HepG2 (cell line): ENCODE results near the gene SPTSSB. TPM values are rescaled to one million over a fixed set of nuclear protein-coding genes. Genes with fewer than 3 reads are reported as not detected.

ENCODE experiments used
- ATAC-seq: fragments of 200-7000 bp; cut with Tn5 transposase; 3 replicates; pipeline ENCODE4 v1.9.1; 2020; ENCODE audit warnings: mild to moderate bottlenecking, moderate library complexity
- BruUV-seq: library from RNA; stranded (reverse); fragments of 400-500 nt; replicated peaks from 2 replicates; lab custom pipeline; 2021; lab: Mats Ljungman, UMichigan
- CTCF ChIA-PET: fragments of 300-600 bp; formaldehyde crosslinking; extraction: SDS; loops from one replicate; lab custom pipeline; 2021; ENCODE audit warnings: low total read pairs, inconsistent platforms, low intra/inter-chr PET ratio; lab: Yijun Ruan, JAX
- POLR2A ChIA-PET: fragments of 350-600 bp; sonication (Branson Sonifier 250); formaldehyde crosslinking; loops from one replicate; lab custom pipeline; 2020; ENCODE audit warnings: antibody characterized with exemption, inconsistent platforms; lab: Yijun Ruan, JAX
- DNase-seq: peaks from one replicate; pipeline ENCODE4 v3.0.0-alpha.2; 2015; ENCODE audit warnings: low spot score
- FAIRE-seq: peaks from 3 replicates; lab custom pipeline; 2011; peaks lifted over from hg19 to GRCh38; lab: Jason Lieb, UNC
- H2AFZ ChIP-seq: one replicate; pipeline ENCODE4 v1.6.1; 2011; ENCODE audit warnings: low read length, inconsistent platforms
- H3K27ac ChIP-seq: fragments of 300-600 bp; 3 replicates; pipeline ENCODE4 v1.8.0; 2011; ENCODE audit warnings: mixed run types, mild to moderate bottlenecking, mixed read lengths, low read length, inconsistent platforms; ENCODE audit not compliant: insufficient read depth; ENCODE audit errors: extremely low read length
- H3K27me3 ChIP-seq, 2 experiments: fragments of 200-600 bp in 1 of 2; 2 replicates in 1 of 2; 3 replicates in 1 of 2; pipeline versions ENCODE4 v1.6.0 to v1.8.0; 2011; ENCODE audit warnings: low read length in 2 of 2, mild to moderate bottlenecking in 2 of 2, moderate library complexity in 2 of 2, inconsistent platforms in 1 of 2; ENCODE audit not compliant: insufficient read depth in 2 of 2, control insufficient read depth in 1 of 2
- H3K36me3 ChIP-seq, 2 experiments: fragments of 200-600 bp in 1 of 2; replicated peaks in 1 of 2; 2 replicates in 1 of 2; 3 replicates in 1 of 2; pipeline versions ENCODE4 v1.5.1 to v1.8.0; 2011; ENCODE audit warnings: low read length in 2 of 2, inconsistent platforms in 1 of 2; ENCODE audit not compliant: insufficient read depth in 2 of 2, control insufficient read depth in 1 of 2
- H3K4me1 ChIP-seq: 2 replicates; pipeline ENCODE4 v1.5.1; 2012; ENCODE audit warnings: low read length, inconsistent platforms; ENCODE audit not compliant: insufficient read depth
- H3K4me2 ChIP-seq: 2 replicates; pipeline ENCODE4 v1.6.0; 2011; ENCODE audit warnings: low read depth, low read length, inconsistent platforms
- H3K4me3 ChIP-seq, 3 experiments: fragments of 200-600 bp in 1 of 3; sonication (generic), shearing (Covaris generic) in 1 of 3; replicated peaks in 1 of 3; 2 replicates each; pipeline ENCODE4 v1.5.1; 2011 to 2016; ENCODE audit warnings: low read length in 3 of 3, inconsistent platforms in 2 of 3, low read depth in 2 of 3, mild to moderate bottlenecking in 2 of 3, control low read depth in 1 of 3, mixed read lengths in 1 of 3; ENCODE audit not compliant: insufficient read depth in 1 of 3
- H3K79me2 ChIP-seq: one replicate; pipeline ENCODE4 v1.6.1; 2011; ENCODE audit warnings: low read length, inconsistent platforms; ENCODE audit not compliant: insufficient read depth
- H3K9ac ChIP-seq: 2 replicates; pipeline ENCODE4 v1.6.0; 2011; ENCODE audit warnings: mild to moderate bottlenecking, low read depth, low read length, inconsistent platforms; ENCODE audit not compliant: insufficient read depth
- H3K9me3 ChIP-seq: 2 replicates; pipeline ENCODE4 v1.5.1; 2012; ENCODE audit warnings: mild to moderate bottlenecking, low read length
- H4K20me1 ChIP-seq: 2 replicates; pipeline ENCODE4 v1.6.0; 2011; ENCODE audit warnings: inconsistent platforms, mild to moderate bottlenecking, low read length, moderate library complexity; ENCODE audit not compliant: insufficient read depth
- HMG20A ChIP-seq: IDR thresholded peaks from 2 replicates; pipeline ENCODE4 v1.6.1; 2016; ENCODE audit warnings: borderline replicate concordance
- RERE ChIP-seq: IDR thresholded peaks from 2 replicates; pipeline ENCODE4 v1.6.1; 2016; ENCODE audit warnings: low read depth, missing genetic modification reagents, missing compliant biosample characterization
- SALL1 ChIP-seq: sonication (generic); formaldehyde crosslinking; IDR thresholded peaks from 2 replicates; pipeline ENCODE4 v1.8.0; 2022; ENCODE audit warnings: mild to moderate bottlenecking, missing genetic modification reagents
- TCF7 ChIP-seq: sonication (generic); IDR thresholded peaks from 2 replicates; pipeline ENCODE4 v1.6.1; 2016; ENCODE audit warnings: antibody characterized with exemption, low read depth
- ZNF263 ChIP-seq: sonication (generic); formaldehyde crosslinking; IDR thresholded peaks from 2 replicates; pipeline ENCODE4 v1.4.0; 2020; ENCODE audit warnings: missing genetic modification reagents
- ZNF280D ChIP-seq: sonication (generic); formaldehyde crosslinking; IDR thresholded peaks from 2 replicates; pipeline ENCODE4 v1.5.1; 2020; ENCODE audit warnings: mild to moderate bottlenecking, missing genetic modification reagents
- ZNF563 ChIP-seq: sonication (generic); formaldehyde crosslinking; IDR thresholded peaks from 2 replicates; pipeline ENCODE4 v1.8.0; 2022; ENCODE audit warnings: mild to moderate bottlenecking, moderate library complexity, missing genetic modification reagents
- ZNF768 ChIP-seq: sonication (generic); formaldehyde crosslinking; IDR thresholded peaks from 2 replicates; pipeline ENCODE4 v1.4.0; 2020; ENCODE audit warnings: missing genetic modification reagents
- ZNF790 ChIP-seq: sonication (generic); formaldehyde crosslinking; IDR thresholded peaks from 2 replicates; pipeline ENCODE4 v1.8.0; 2022; ENCODE audit warnings: missing genetic modification reagents, mild to moderate bottlenecking, borderline replicate concordance
- ZZZ3 ChIP-seq: sonication (generic); formaldehyde crosslinking; IDR thresholded peaks from 2 replicates; pipeline ENCODE4 v1.4.0; 2020; ENCODE audit warnings: missing genetic modification reagents, mild to moderate bottlenecking, borderline replicate concordance
- WGBS: methylation state at CpG from one replicate; pipeline ENCODE4 v1.1.6; 2017; ENCODE audit warnings: low lambda C conversion rate; 5-methylcytosine and 5-hydroxymethylcytosine counted together
- in situ Hi-C: cut with HindIII; loops from 2 replicates; pipeline ENCODE4 v1.10.0; 2017; ENCODE audit warnings: low pct_unique_long_range_greater_than_20kb; ENCODE audit not compliant: extremely low pct_ligation_motif_present
- intact Hi-C: fragments of 100-400 bp; cut with micrococcal nuclease; formaldehyde crosslinking; loops from one replicate; pipeline ENCODE4 v1.10.0; 2022; ENCODE audit not compliant: unreplicated experiment
- polyA plus RNA-seq, 8 experiments: library from polyadenylated mRNA; depleted of rRNA in 3 of 8; stranded (reverse) in 7 of 8; unstranded in 1 of 8; fragments of >200 nt; fragmentation: Illumina TruSeq in 4 of 8; extraction: Trizol in 4 of 8; gene quantifications; 2 replicates each; pipeline versions ENCODE4 v1.2.1 to v1.2.3, GENCODE V29; 2011 to 2016; ENCODE audit warnings: low read depth in 4 of 8, missing spikeins in 1 of 8, mixed read lengths in 1 of 8; ENCODE audit not compliant: insufficient read depth in 1 of 8
- total RNA-seq, 5 experiments: library from RNA; depleted of rRNA; stranded (reverse); fragments of >200 nt; fragmentation: Illumina TruSeq; extraction: Trizol; gene quantifications; 2 replicates each; pipeline ENCODE4 v1.2.3, GENCODE V29; 2016; ENCODE audit warnings: low read depth in 1 of 5
- TF ChIP-seq, protein P1 (sequence below): sonication (generic); formaldehyde crosslinking; IDR thresholded peaks from 2 replicates; pipeline ENCODE4 v1.5.1; 2020; ENCODE audit warnings: mild to moderate bottlenecking, missing genetic modification reagents, borderline replicate concordance
- TF ChIP-seq, protein P2 (sequence below): sonication (generic); formaldehyde crosslinking; IDR thresholded peaks from 2 replicates; pipeline ENCODE4 v1.4.0; 2020; ENCODE audit warnings: low read depth, mild to moderate bottlenecking, missing genetic modification reagents

SPTSSB gene
- total and polyA plus RNA-seq, 2 of the 13 experiments (the other 11 are each of a cell fraction or from before 2014, with no cell fraction given), result 0.51 to 2.4 TPM

DNA sequence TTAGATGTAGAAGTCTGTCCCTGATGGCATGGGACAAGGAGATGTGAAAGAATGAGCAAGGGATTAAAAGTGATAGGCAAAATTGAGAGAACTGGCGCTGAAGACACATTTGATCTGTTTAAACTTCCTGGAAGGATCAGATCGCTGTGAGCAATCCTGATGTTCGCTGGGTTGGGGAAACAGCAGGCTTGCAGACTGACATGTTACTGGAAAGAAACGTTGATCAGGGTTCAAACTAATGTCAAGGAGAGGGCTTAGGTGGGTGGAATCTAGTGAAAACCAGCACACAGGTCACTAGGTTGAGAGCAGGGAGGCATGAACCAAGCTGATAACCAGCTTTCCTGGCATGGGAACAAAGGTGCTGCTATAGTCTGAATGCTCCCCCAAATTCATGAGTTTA lies 34.5 kb upstream of the SPTSSB start (continued):
- TF ChIP-seq ZNF280D (CRISPR knock-in tag), result no peak
- no peak for TF ChIP-seq ZNF563 (CRISPR knock-in tag)
- TF ChIP-seq ZNF790 (CRISPR knock-in tag), result no peak
- TF ChIP-seq ZNF768 (CRISPR knock-in tag), result no peak
- TF ChIP-seq ZZZ3 (CRISPR knock-in tag), result no peak
- TF ChIP-seq HMG20A (CRISPR knock-in tag), result peak; percentile 33; the same call in 1 of the 2 replicates
- 0 out of 2 replicates have a peak, but pooled peaks have one; percentile 14 for TF ChIP-seq SALL1 (CRISPR knock-in tag)
- no peak for TF ChIP-seq TCF7
- no peak for TF ChIP-seq ZNF263 (CRISPR knock-in tag)
- TF ChIP-seq, all 625 proteins: peak for 5

- Histone ChIP-seq H3K79me2 (no peaks in the 10 kb centered on the region), H3K27ac (no peak overlapping the region), H3K27me3 (no peaks in the 10 kb centered on the region; a peak in 1 of 5 replicates), H3K9ac (no peak overlapping the region), H3K4me3 (no peak overlapping the region), H4K20me1 (no peaks in the 10 kb centered on the region), H2AFZ (no peak overlapping the region), H3K36me3 (no peaks in the 10 kb centered on the region), H3K9me3 (no peaks in the 10 kb centered on the region), H3K4me2 (no peak overlapping the region), H3K4me1 (peaks cover 68% of the 10 kb centered on the region)
- ATAC-seq (no peak), DNase-seq (no peak), FAIRE-seq (no peak)
- in situ Hi-C loops (loop anchor here (5.0 kb wide), 1 partner anchor 33 kb away; the partner anchor contains the start of gene SPTSSB), intact Hi-C loops (loop anchor here (5.0 kb wide), 2 partner anchors 33 to 308 kb away; partner anchors contain the start of gene SPTSSB)
- CTCF ChIA-PET, result interaction anchor here (1.1 kb wide), 1 partner anchor 132 kb away, joined by 3 read pairs; no protein-coding TSS in a partner anchor
- POLR2A ChIA-PET, result no interaction called here
- 12% methylated on average over 1 of the region's 1 CpG for WGBS
- BruUV-seq, result no TSS peak
- TF ChIP-seq, protein P1, sequence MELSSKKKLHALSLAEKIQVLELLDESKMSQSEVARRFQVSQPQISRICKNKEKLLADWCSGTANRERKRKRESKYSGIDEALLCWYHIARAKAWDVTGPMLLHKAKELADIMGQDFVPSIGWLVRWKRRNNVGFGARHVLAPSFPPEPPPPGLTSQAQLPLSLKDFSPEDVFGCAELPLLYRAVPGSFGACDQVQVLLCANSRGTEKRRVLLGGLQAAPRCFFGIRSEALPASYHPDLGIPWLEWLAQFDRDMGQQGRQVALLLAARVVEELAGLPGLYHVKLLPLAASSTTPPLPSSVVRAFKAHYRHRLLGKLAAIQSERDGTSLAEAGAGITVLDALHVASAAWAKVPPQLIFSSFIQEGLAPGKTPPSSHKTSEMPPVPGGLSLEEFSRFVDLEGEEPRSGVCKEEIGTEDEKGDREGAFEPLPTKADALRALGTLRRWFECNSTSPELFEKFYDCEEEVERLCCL (CRISPR knock-in tag), result no peak
- TF ChIP-seq, protein P2, sequence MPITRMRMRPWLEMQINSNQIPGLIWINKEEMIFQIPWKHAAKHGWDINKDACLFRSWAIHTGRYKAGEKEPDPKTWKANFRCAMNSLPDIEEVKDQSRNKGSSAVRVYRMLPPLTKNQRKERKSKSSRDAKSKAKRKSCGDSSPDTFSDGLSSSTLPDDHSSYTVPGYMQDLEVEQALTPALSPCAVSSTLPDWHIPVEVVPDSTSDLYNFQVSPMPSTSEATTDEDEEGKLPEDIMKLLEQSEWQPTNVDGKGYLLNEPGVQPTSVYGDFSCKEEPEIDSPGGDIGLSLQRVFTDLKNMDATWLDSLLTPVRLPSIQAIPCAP (CRISPR knock-in tag), result no peak
- TF ChIP-seq RERE, result no peak
Observed at GRCh38 chr3:161405087-161405486, 33.8 kb upstream of the SPTSSB start.
